B cell (primary cell): ENCODE data around the gene CLINT1. TPM values are rescaled to one million over a fixed set of nuclear protein-coding genes. Genes with fewer than 3 reads are reported as not detected.

Source experiments
- ATAC-seq: fragments of 200-7000 bp; cut with Tn5 transposase; one replicate; pipeline ENCODE4 v1.10.0; 2021; ENCODE audit warnings: low read depth, mild to moderate bottlenecking, moderate number of reproducible peaks, moderate library complexity
- CTCF ChIA-PET: fragments of 350-600 bp; sonication (Branson Sonifier 250); formaldehyde crosslinking; loops from one replicate; lab custom pipeline; 2021; ENCODE audit warnings: antibody characterized with exemption, inconsistent platforms; lab: Charles Lee
- POLR2A ChIA-PET: fragments of 350-600 bp; sonication (Branson Sonifier 250); formaldehyde crosslinking; loops from one replicate; lab custom pipeline; 2021; ENCODE audit warnings: antibody characterized with exemption; lab: Charles Lee
- DNase-seq: peaks from one replicate; pipeline ENCODE4 v3.0.0; 2013
- H2AFZ ChIP-seq: 2 replicates; pipeline ENCODE4 v1.6.1; 2012; ENCODE audit warnings: mild to moderate bottlenecking, low read depth, low read length; ENCODE audit not compliant: insufficient read depth, poor library complexity, severe bottlenecking
- H3K27ac ChIP-seq, 2 donors: 1 replicate in 1 of 2; 2 replicates in 1 of 2; pipeline ENCODE4 v1.5.1; 2012 to 2013; ENCODE audit warnings: low read length in 2 of 2, mild to moderate bottlenecking in 2 of 2, moderate library complexity in 1 of 2
- H3K27me3 ChIP-seq, 4 experiments: fragments of 200-600 bp in 1 of 4; sonication (generic) in 1 of 4; replicated peaks in 1 of 4; 1 replicate in 2 of 4; 2 replicates in 2 of 4; pipeline versions ENCODE4 v1.6.1 to v1.7.0; 2013 to 2016; ENCODE audit warnings: low read length in 3 of 4, mild to moderate bottlenecking in 2 of 4, mixed read lengths in 1 of 4, moderate library complexity in 1 of 4; ENCODE audit not compliant: insufficient read depth in 4 of 4, control insufficient read depth in 3 of 4; ENCODE audit errors: control extremely low read depth in 1 of 4
- H3K36me3 ChIP-seq, 2 experiments: replicated peaks in 1 of 2; 1 replicate in 1 of 2; 2 replicates in 1 of 2; pipeline versions ENCODE4 v1.6.1 to v1.7.1; 2013; ENCODE audit warnings: low read length in 1 of 2; ENCODE audit not compliant: insufficient read depth in 2 of 2, control insufficient read depth in 1 of 2; ENCODE audit errors: control extremely low read depth in 1 of 2, extremely low read depth in 1 of 2
- H3K4me1 ChIP-seq, 2 donors: fragments of 200-600 bp in 1 of 2; sonication (generic) in 1 of 2; 1 replicate in 1 of 2; 2 replicates in 1 of 2; pipeline versions ENCODE4 v1.5.1 to v1.6.1; 2013 to 2017; ENCODE audit warnings: low read length in 2 of 2; ENCODE audit not compliant: control insufficient read depth in 2 of 2, insufficient read depth in 2 of 2
- H3K4me2 ChIP-seq: replicated peaks from 2 replicates; pipeline ENCODE3; 2012; ENCODE audit warnings: mild to moderate bottlenecking, low read depth, low read length; ENCODE audit not compliant: poor library complexity, severe bottlenecking
- H3K4me3 ChIP-seq, 5 experiments: fragments of 200-600 bp in 1 of 5; sonication (generic) in 1 of 5; 1 replicate in 3 of 5; 2 replicates in 2 of 5; pipeline versions ENCODE4 v1.5.1 to v1.7.0; 2011 to 2016; ENCODE audit warnings: low read length in 4 of 5, mild to moderate bottlenecking in 4 of 5, low read depth in 2 of 5, control low read depth in 1 of 5, moderate library complexity in 1 of 5; ENCODE audit not compliant: insufficient read depth in 1 of 5; ENCODE audit errors: control extremely low read depth in 1 of 5, extremely low read depth in 1 of 5
- H3K79me2 ChIP-seq: fragments of 200-600 bp; sonication (generic); one replicate; pipeline ENCODE4 v1.6.0; 2016; ENCODE audit warnings: low read length; ENCODE audit not compliant: control insufficient read depth, insufficient read depth
- H3K9ac ChIP-seq: fragments of 200-600 bp; sonication (generic); 2 replicates; pipeline ENCODE4 v1.6.1; 2017; ENCODE audit warnings: mild to moderate bottlenecking, low read length, moderate library complexity
- H3K9me3 ChIP-seq, 3 donors: one replicate each; pipeline versions ENCODE4 v1.6.1 to v1.7.1; 2013; ENCODE audit warnings: low read length in 2 of 3; ENCODE audit not compliant: control insufficient read depth in 2 of 3, insufficient read depth in 1 of 3; ENCODE audit errors: control extremely low read depth in 1 of 3
- H4K20me1 ChIP-seq: 2 replicates; pipeline ENCODE4 v1.6.0; 2012; ENCODE audit warnings: mild to moderate bottlenecking, low read length; ENCODE audit not compliant: insufficient read depth, control insufficient read depth, poor library complexity, severe bottlenecking
- H3K27ac Mint-ChIP-seq: one replicate; pipeline ENCODE4 v1.8.0; 2021; ENCODE audit warnings: mixed read lengths
- H3K27me3 Mint-ChIP-seq: one replicate; pipeline ENCODE4 v1.8.0; 2021; ENCODE audit warnings: mixed read lengths
- H3K4me1 Mint-ChIP-seq: one replicate; pipeline ENCODE4 v1.8.0; 2021; ENCODE audit warnings: mixed read lengths
- H3K4me3 Mint-ChIP-seq: one replicate; pipeline ENCODE4 v1.8.0; 2021; ENCODE audit warnings: mixed read lengths
- H3K9me3 Mint-ChIP-seq: one replicate; pipeline ENCODE4 v1.8.0; 2022; ENCODE audit warnings: mixed read lengths; ENCODE audit not compliant: insufficient read depth
- EZH2 ChIP-seq: IDR thresholded peaks from 2 replicates; pipeline ENCODE4 v1.6.1; 2012; ENCODE audit warnings: borderline replicate concordance, low read depth, mild to moderate bottlenecking, moderate library complexity, low read length; ENCODE audit not compliant: insufficient read depth, poor library complexity, severe bottlenecking
- WGBS: methylation state at CpG from one replicate; pipeline ENCODE4 v1.1.5; 2013; ENCODE audit warnings: missing lambda C conversion rate; ENCODE audit not compliant: insufficient coverage; 5-methylcytosine and 5-hydroxymethylcytosine counted together
- intact Hi-C: fragments of 100-400 bp; cut with micrococcal nuclease; formaldehyde crosslinking; loops from one replicate; pipeline ENCODE4 v1.10.0; 2022
- polyA plus RNA-seq: library from polyadenylated mRNA; depleted of rRNA; stranded (reverse); fragments of >200 nt; gene quantifications from 2 replicates; pipeline ENCODE4 v1.2.3, GENCODE V29; 2012
- total RNA-seq, 2 donors: library from RNA; stranded (reverse); fragments of 120-200 nt in 1 of 2; gene quantifications; 1 replicate in 1 of 2; 2 replicates in 1 of 2; pipeline versions ENCODE4 v1.2.3 to v1.2.4, GENCODE V29; 2013 to 2022
- TF ChIP-seq, protein P1 (sequence below): fragments of 200-600 bp; IDR thresholded peaks from one replicate; pipeline ENCODE4 v1.8.0; 2022; ENCODE audit warnings: antibody characterized with exemption, mild to moderate bottlenecking

Gene CLINT1
- total and polyA plus RNA-seq, 2 donors (not counting 1 experiment from before 2014, with no cell fraction given) = 69.7 to 89.1 TPM

DNA sequence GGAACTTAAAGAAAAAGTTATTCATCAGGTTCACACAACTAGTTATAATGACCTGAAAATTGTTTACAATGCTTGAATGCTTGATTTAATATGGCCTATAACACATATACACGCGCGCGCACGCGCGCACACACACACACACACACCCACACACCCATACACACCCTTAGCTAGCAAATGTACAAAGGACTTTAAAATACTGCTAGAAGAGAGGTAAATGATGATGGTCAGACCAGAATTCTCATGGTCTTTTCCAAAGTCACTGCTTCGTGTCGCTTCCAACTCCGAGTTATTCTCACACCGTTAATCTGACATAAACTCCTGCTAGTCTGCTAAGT is 109.5 kb downstream of the CLINT1 start:
- H2AFZ ChIP-seq = no peak overlapping the region
- H3K27me3 ChIP-seq = no peaks in the 10 kb centered on the region
- H3K4me3 ChIP-seq = no peak overlapping the region
- TF ChIP-seq, protein P1, sequence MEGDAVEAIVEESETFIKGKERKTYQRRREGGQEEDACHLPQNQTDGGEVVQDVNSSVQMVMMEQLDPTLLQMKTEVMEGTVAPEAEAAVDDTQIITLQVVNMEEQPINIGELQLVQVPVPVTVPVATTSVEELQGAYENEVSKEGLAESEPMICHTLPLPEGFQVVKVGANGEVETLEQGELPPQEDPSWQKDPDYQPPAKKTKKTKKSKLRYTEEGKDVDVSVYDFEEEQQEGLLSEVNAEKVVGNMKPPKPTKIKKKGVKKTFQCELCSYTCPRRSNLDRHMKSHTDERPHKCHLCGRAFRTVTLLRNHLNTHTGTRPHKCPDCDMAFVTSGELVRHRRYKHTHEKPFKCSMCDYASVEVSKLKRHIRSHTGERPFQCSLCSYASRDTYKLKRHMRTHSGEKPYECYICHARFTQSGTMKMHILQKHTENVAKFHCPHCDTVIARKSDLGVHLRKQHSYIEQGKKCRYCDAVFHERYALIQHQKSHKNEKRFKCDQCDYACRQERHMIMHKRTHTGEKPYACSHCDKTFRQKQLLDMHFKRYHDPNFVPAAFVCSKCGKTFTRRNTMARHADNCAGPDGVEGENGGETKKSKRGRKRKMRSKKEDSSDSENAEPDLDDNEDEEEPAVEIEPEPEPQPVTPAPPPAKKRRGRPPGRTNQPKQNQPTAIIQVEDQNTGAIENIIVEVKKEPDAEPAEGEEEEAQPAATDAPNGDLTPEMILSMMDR = no peak
- no peak for TF ChIP-seq EZH2
- H3K4me3 Mint-ChIP-seq = no peak overlapping the region
- no peaks in the 10 kb centered on the region for H3K9me3 Mint-ChIP-seq
- H3K4me1 ChIP-seq = peaks cover 5% of the 10 kb centered on the region in 2 donors
- ATAC-seq (no peak), DNase-seq (no peak)
- H3K27ac ChIP-seq = no peak overlapping the region
- no CpG with 5 or more reads among the region's 11 CpGs for WGBS
- H4K20me1 ChIP-seq = no peaks in the 10 kb centered on the region
- no peak overlapping the region for H3K27ac Mint-ChIP-seq
- ChIA-PET CTCF (interaction anchor here (1.0 kb wide), 1 partner anchor 14 kb away, joined by 3 read pairs; no protein-coding TSS in a partner anchor), POLR2A (no interaction called here)
- H3K4me1 Mint-ChIP-seq = peaks cover 11% of the 10 kb centered on the region
- H3K9me3 ChIP-seq = no peaks in the 10 kb centered on the region
- intact Hi-C loops = no loop called here
- peaks cover 4% of the 10 kb centered on the region for H3K79me2 ChIP-seq
- no peak overlapping the region for H3K9ac ChIP-seq
- H3K27me3 Mint-ChIP-seq = no peaks in the 10 kb centered on the region
- H3K36me3 ChIP-seq = peaks cover 0 to 18% of the 10 kb centered on the region in 2 experiments
- no peak overlapping the region for H3K4me2 ChIP-seq

DNA sequence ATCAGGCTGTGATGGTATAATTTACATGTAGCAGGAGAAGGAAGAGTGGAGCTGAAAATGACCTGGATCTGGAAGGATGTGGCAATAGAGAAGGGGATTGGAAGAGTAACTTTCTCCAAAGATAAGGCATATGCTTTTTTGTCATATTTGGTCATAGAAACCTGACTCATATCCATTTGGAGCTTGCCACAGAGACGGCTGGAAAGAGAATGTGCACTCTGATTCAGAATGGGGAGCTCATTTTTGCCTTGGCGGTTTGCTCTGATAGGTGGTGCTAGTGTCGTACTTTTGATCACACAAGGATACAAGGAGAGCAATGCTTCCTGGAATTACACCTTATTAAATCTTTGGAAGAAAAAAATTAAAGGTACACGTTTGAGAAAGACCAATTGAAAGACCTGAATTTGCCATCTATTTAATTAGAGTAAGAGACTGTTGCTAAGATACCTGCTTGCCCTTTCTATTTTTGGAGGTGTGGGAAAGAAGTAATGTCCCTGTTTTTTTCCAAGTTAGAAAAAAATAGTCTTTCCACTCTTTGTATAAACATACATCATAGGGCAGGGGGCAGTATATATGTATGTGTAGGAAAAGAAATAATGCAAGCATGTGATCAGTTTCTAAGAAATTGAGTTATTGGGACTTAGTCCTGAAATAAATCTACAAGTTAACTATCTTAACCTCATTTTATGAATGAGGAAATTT is 110.0 kb downstream of the CLINT1 start:
- H3K9me3 ChIP-seq = no peaks in the 10 kb centered on the region
- H2AFZ ChIP-seq = no peak overlapping the region
- Mint-ChIP-seq H3K9me3 (no peaks in the 10 kb centered on the region), H3K4me3 (no peak overlapping the region), H3K4me1 (peaks cover 14% of the 10 kb centered on the region), H3K27ac (no peak overlapping the region), H3K27me3 (no peaks in the 10 kb centered on the region)
- ATAC-seq = no peak
- 100% methylated on average over 1 of the region's 4 CpGs for WGBS
- H3K4me1 ChIP-seq = peaks cover 8% of the 10 kb centered on the region in 2 donors
- POLR2A ChIA-PET = no interaction called here
- intact Hi-C loops = no loop called here
- H3K36me3 ChIP-seq = peaks cover 0 to 15% of the 10 kb centered on the region in 2 experiments
- H4K20me1 ChIP-seq = no peaks in the 10 kb centered on the region
- H3K9ac ChIP-seq = no peak overlapping the region
- H3K27ac ChIP-seq = no peak overlapping the region
- H3K4me3 ChIP-seq = no peak overlapping the region
- no peak overlapping the region for H3K4me2 ChIP-seq
- TF ChIP-seq, protein P1 = no peak
- no peak for TF ChIP-seq EZH2
- no peak for DNase-seq
- CTCF ChIA-PET = interaction anchor here (0.6 to 9.0 kb wide), 2 partner anchors 14 to 80 kb away, joined by 3 to 100 read pairs; partner anchors contain the start of gene C5orf52
- H3K27me3 ChIP-seq = no peaks in the 10 kb centered on the region
- peaks cover 8% of the 10 kb centered on the region for H3K79me2 ChIP-seq
